SK-N-DZ (cell line): ENCODE measurements around the gene SRCAP.

Experiments
- small RNA-seq, 2 experiments: library from RNA; depleted of rRNA; stranded (forward); fragments of <200 nt; gene quantifications; one replicate each; pipeline ENCODE3, GENCODE V24; 2014

Gene SRCAP

Small RNAs within 50 kb of the gene (small RNA-seq; reads per million reads assigned to genes)
- 0 reads per million in 2 experiments for gene RNU6-1043P
- gene RNU6-416P = 0 to 0.03 reads per million in 2 experiments
- 7.4 to 7.5 reads per million in 2 experiments for gene SNORA30
